CD14-positive monocyte (primary cell): ENCODE results near the gene RSPO4. TPM values are rescaled to one million over a fixed set of nuclear protein-coding genes. Genes with fewer than 3 reads are reported as not detected.

Experiments used
- DNase-seq, 3 donors: peaks; one replicate each; pipeline ENCODE4 v3.0.0-alpha.2; 2011 to 2022
- H2AFZ ChIP-seq: 2 replicates; pipeline ENCODE4 v1.6.0; 2012; ENCODE audit warnings: mild to moderate bottlenecking, low read depth, low read length, inconsistent platforms; ENCODE audit not compliant: insufficient read depth, poor library complexity, severe bottlenecking
- H3K27ac ChIP-seq, 2 donors: 1 replicate in 1 of 2; 2 replicates in 1 of 2; pipeline ENCODE4 v1.5.1; 2012 to 2013; ENCODE audit warnings: low read length in 2 of 2, control low read depth in 1 of 2, inconsistent platforms in 1 of 2, low read depth in 1 of 2, mild to moderate bottlenecking in 1 of 2
- H3K27me3 ChIP-seq, 2 donors: one replicate each; pipeline versions ENCODE4 v1.6.0 to v1.6.1; 2011 to 2013; ENCODE audit warnings: low read length in 2 of 2; ENCODE audit not compliant: control insufficient read depth in 2 of 2, insufficient read depth in 2 of 2
- H3K36me3 ChIP-seq, 2 donors: replicated peaks in 1 of 2; 1 replicate in 1 of 2; 2 replicates in 1 of 2; pipeline versions ENCODE4 v1.5.1 to v1.6.1; 2012 to 2013; ENCODE audit warnings: low read length in 2 of 2, control low read depth in 1 of 2, inconsistent platforms in 1 of 2, mild to moderate bottlenecking in 1 of 2; ENCODE audit not compliant: insufficient read depth in 2 of 2, control insufficient read depth in 1 of 2
- H3K4me1 ChIP-seq, 2 donors: 1 replicate in 1 of 2; 2 replicates in 1 of 2; pipeline versions ENCODE4 v1.5.1 to v1.6.1; 2012 to 2013; ENCODE audit warnings: low read length in 2 of 2, control low read depth in 1 of 2, inconsistent platforms in 1 of 2, mild to moderate bottlenecking in 1 of 2, moderate library complexity in 1 of 2; ENCODE audit not compliant: insufficient read depth in 2 of 2, control insufficient read depth in 1 of 2
- H3K4me2 ChIP-seq: replicated peaks from 2 replicates; pipeline ENCODE3; 2012; ENCODE audit warnings: low read length, moderate library complexity, mild to moderate bottlenecking; ENCODE audit not compliant: poor library complexity, severe bottlenecking; ENCODE audit errors: extremely low read depth
- H3K4me3 ChIP-seq, 3 experiments: fragments of 200-600 bp in 1 of 3; sonication (generic) in 1 of 3; replicated peaks in 1 of 3; 1 replicate in 2 of 3; 2 replicates in 1 of 3; pipeline ENCODE4 v1.5.1; 2011 to 2013; ENCODE audit warnings: low read length in 3 of 3, mild to moderate bottlenecking in 3 of 3, control low read depth in 2 of 3, low read depth in 2 of 3, inconsistent platforms in 1 of 3, moderate library complexity in 1 of 3
- H3K79me2 ChIP-seq: 2 replicates; pipeline ENCODE4 v1.6.0; 2012; ENCODE audit warnings: mild to moderate bottlenecking, control low read depth, inconsistent platforms, low read length, moderate library complexity; ENCODE audit not compliant: insufficient read depth
- H3K9ac ChIP-seq: 2 replicates; pipeline ENCODE4 v1.6.0; 2017; ENCODE audit warnings: low read length, mild to moderate bottlenecking; ENCODE audit not compliant: insufficient read depth, poor library complexity, severe bottlenecking
- H3K9me3 ChIP-seq, 2 donors: replicated peaks in 1 of 2; 1 replicate in 1 of 2; 2 replicates in 1 of 2; pipeline versions ENCODE4 v1.5.1 to v1.6.1; 2012 to 2013; ENCODE audit warnings: low read length in 2 of 2, control low read depth in 1 of 2; ENCODE audit not compliant: control insufficient read depth in 1 of 2, insufficient read depth in 1 of 2
- H4K20me1 ChIP-seq: 2 replicates; pipeline ENCODE4 v1.6.0; 2012; ENCODE audit warnings: mild to moderate bottlenecking, low read length, control low read depth, moderate library complexity; ENCODE audit not compliant: insufficient read depth
- H3K27ac Mint-ChIP-seq, 7 donors: one replicate each; pipeline ENCODE4 v1.8.0; 2020; ENCODE audit warnings: mild to moderate bottlenecking in 7 of 7, mixed read lengths in 7 of 7, moderate library complexity in 6 of 7, inconsistent platforms in 2 of 7
- H3K27me3 Mint-ChIP-seq, 3 donors: one replicate each; pipeline ENCODE4 v1.8.0; 2021 to 2022; ENCODE audit warnings: low read depth in 3 of 3, mild to moderate bottlenecking in 3 of 3, mixed read lengths in 3 of 3, moderate library complexity in 3 of 3, inconsistent platforms in 1 of 3
- H3K36me3 Mint-ChIP-seq, 2 donors: one replicate each; pipeline ENCODE4 v1.8.0; 2020; ENCODE audit warnings: mixed read lengths in 2 of 2, inconsistent platforms in 1 of 2, mild to moderate bottlenecking in 1 of 2
- H3K4me1 Mint-ChIP-seq: one replicate; pipeline ENCODE4 v1.8.0; 2020; ENCODE audit warnings: mild to moderate bottlenecking, mixed read lengths
- H3K4me3 Mint-ChIP-seq, 2 donors: one replicate each; pipeline ENCODE4 v1.8.0; 2020; ENCODE audit warnings: mild to moderate bottlenecking in 2 of 2, mixed read lengths in 2 of 2, moderate library complexity in 1 of 2
- H3K9me3 Mint-ChIP-seq, 7 donors: one replicate each; pipeline ENCODE4 v1.8.0; 2020 to 2022; ENCODE audit warnings: mixed read lengths in 7 of 7, mild to moderate bottlenecking in 6 of 7, moderate library complexity in 6 of 7, inconsistent platforms in 2 of 7
- CTCF ChIP-seq: fragments of 200-600 bp; IDR thresholded peaks from one replicate; pipeline ENCODE4 v1.8.0; 2022; ENCODE audit warnings: antibody characterized with exemption, mild to moderate bottlenecking
- WGBS: methylation state at CpG from one replicate; pipeline ENCODE4 v1.1.5; 2013; ENCODE audit warnings: missing lambda C conversion rate; ENCODE audit not compliant: insufficient coverage; 5-methylcytosine and 5-hydroxymethylcytosine counted together
- intact Hi-C, 2 donors: fragments of 100-400 bp; cut with micrococcal nuclease; formaldehyde crosslinking; loops; one replicate each; pipeline versions ENCODE4 v1.15.0 to v1.15.1; 2023
- polyA plus RNA-seq, 3 donors: library from polyadenylated mRNA; depleted of rRNA in 1 of 3; unstranded in 2 of 3; stranded (reverse) in 1 of 3; fragments of 300-500 nt in 2 of 3; fragments of >200 nt in 1 of 3; fragmentation: Illumina TruSeq in 2 of 3; gene quantifications; 1 replicate in 2 of 3; 2 replicates in 1 of 3; pipeline ENCODE4 v1.2.3, GENCODE V29; 2012 to 2021

The RSPO4 gene
- polyA plus RNA-seq, 3 donors, result not detected

DNA sequence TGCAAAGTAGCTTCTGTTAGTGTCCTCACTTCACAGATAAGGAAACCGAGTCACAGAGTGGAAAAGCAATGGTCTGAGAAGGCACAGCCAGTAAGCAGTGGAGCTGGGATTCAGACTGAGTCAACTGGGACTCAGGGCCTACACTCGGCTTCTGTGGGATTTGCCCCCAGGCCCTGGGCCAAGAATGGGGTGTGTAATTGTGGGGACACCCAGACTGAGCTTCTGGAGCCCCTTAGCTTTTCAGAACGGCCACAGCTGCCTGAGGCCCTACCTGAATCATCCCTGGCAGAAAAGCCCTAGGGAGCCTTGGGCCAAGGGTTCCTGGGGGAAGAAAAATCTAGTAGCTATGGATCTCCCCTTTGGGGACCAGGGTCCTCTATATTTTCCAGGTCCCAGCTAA is 92.5 kb downstream of the RSPO4 start:
- 95% methylated on average over 3 of the region's 3 CpGs for WGBS

More for the DNA sequence above, 92.5 kb downstream of the RSPO4 start:
- Histone ChIP-seq H3K9me3 (no peaks in the 10 kb centered on the region), H4K20me1 (no peaks in the 10 kb centered on the region), H3K27me3 (no peaks in the 10 kb centered on the region), H3K36me3 (no peaks in the 10 kb centered on the region), H3K4me1 (peaks cover 35 to 39% of the 10 kb centered on the region in 2 donors), H3K27ac (no peak overlapping the region), H3K4me3 (no peak overlapping the region), H3K79me2 (no peaks in the 10 kb centered on the region), H2AFZ (no peak overlapping the region), H3K4me2 (no peak overlapping the region), H3K9ac (no peak overlapping the region)
- no peak for TF ChIP-seq CTCF
- intact Hi-C loops, result no loop called here
- H3K4me1 Mint-ChIP-seq, result peaks cover 55% of the 10 kb centered on the region
- H3K9me3 Mint-ChIP-seq, result peaks cover 0 to 3% (median 0%) of the 10 kb centered on the region in 7 donors
- peaks cover 0 to 2% of the 10 kb centered on the region in 2 donors for H3K36me3 Mint-ChIP-seq
- no peak overlapping the region for H3K27ac Mint-ChIP-seq
- DNase-seq, result no peak
- peaks cover 0 to 17% (median 8%) of the 10 kb centered on the region in 3 donors for H3K27me3 Mint-ChIP-seq
- no peak overlapping the region for H3K4me3 Mint-ChIP-seq

Other genes with a start within 250 kb of the RSPO4 start
- not detected for gene SLC52A3, start 233.8 kb downstream of the RSPO4 start, polyA plus RNA-seq
- gene FAM110A, start 168.6 kb downstream of the RSPO4 start, polyA plus RNA-seq, result 10 to 100 TPM; 13.8 to 43.2 (median 27.8) TPM
- under 1 TPM in 2 of 3 donors, not detected in 1; 0.07 to 0.14 TPM for gene ANGPT4, start 86.0 kb downstream of the RSPO4 start, polyA plus RNA-seq
- gene PSMF1, start 116.3 kb upstream of the RSPO4 start, polyA plus RNA-seq, result 100 to 1,000 TPM; 103 to 349 (median 138) TPM
- not detected for gene TMEM74B, start 182.7 kb upstream of the RSPO4 start, polyA plus RNA-seq
- gene C20orf202, start 201.1 kb upstream of the RSPO4 start, polyA plus RNA-seq, result under 1 TPM in 1 of 3 donors, not detected in 2; 0.12 TPM
- gene RAD21L1, start 223.7 kb upstream of the RSPO4 start, polyA plus RNA-seq, result not detected